KMS-11 (cell line): ENCODE results near the gene CDH2.

Experiments
- H2AFZ ChIP-seq: fragments of 200-600 bp; sonication (generic); 2 replicates; pipeline ENCODE4 v1.6.1; 2016; ENCODE audit warnings: antibody characterized with exemption, mixed run types, low read depth
- H3K27ac ChIP-seq: fragments of 200-600 bp; sonication (generic); 2 replicates; pipeline ENCODE4 v1.6.1; 2016; ENCODE audit warnings: mild to moderate bottlenecking, mixed run types
- H3K27me3 ChIP-seq: fragments of 200-600 bp; sonication (generic); 2 replicates; pipeline ENCODE4 v1.6.1; 2017; ENCODE audit warnings: mild to moderate bottlenecking, low read depth, mixed run types, moderate library complexity; ENCODE audit not compliant: insufficient read depth
- H3K36me3 ChIP-seq: fragments of 200-600 bp; sonication (generic); 2 replicates; pipeline ENCODE4 v1.6.1; 2017; ENCODE audit warnings: mild to moderate bottlenecking, mixed run types; ENCODE audit not compliant: insufficient read depth
- H3K4me1 ChIP-seq: fragments of 200-600 bp; sonication (generic); 2 replicates; pipeline ENCODE4 v1.6.1; 2016; ENCODE audit warnings: mild to moderate bottlenecking, low read depth, mixed run types; ENCODE audit not compliant: poor library complexity, severe bottlenecking
- H3K4me2 ChIP-seq: fragments of 200-600 bp; sonication (generic); 2 replicates; pipeline ENCODE4 v1.7.0; 2016; ENCODE audit warnings: mild to moderate bottlenecking, mixed run types
- H3K4me3 ChIP-seq: fragments of 200-600 bp; sonication (generic); IDR thresholded peaks from 2 replicates; pipeline ENCODE4 v1.6.1; 2017; ENCODE audit warnings: low read depth, low read length, mixed read lengths; ENCODE audit not compliant: insufficient read depth
- H3K79me2 ChIP-seq: fragments of 200-600 bp; sonication (generic); 2 replicates; pipeline ENCODE4 v1.6.1; 2016; ENCODE audit warnings: low read depth, mixed run types; ENCODE audit not compliant: insufficient read depth
- H3K9ac ChIP-seq: fragments of 200-600 bp; sonication (generic); 2 replicates; pipeline ENCODE4 v1.6.1; 2016; ENCODE audit warnings: mild to moderate bottlenecking, mixed run types
- H4K20me1 ChIP-seq: fragments of 200-600 bp; sonication (generic); 2 replicates; pipeline ENCODE4 v1.6.1; 2016; ENCODE audit warnings: mild to moderate bottlenecking, mixed run types; ENCODE audit not compliant: insufficient read depth
- TF ChIP-seq, protein P1 (sequence below): fragments of 200-600 bp; sonication (generic); conservative IDR thresholded peaks from 2 replicates; pipeline ENCODE4 v1.6.1; 2017; ENCODE audit warnings: low read depth, mild to moderate bottlenecking, antibody characterized with exemption, low read length, moderate library complexity, mixed read lengths

Gene CDH2

DNA sequence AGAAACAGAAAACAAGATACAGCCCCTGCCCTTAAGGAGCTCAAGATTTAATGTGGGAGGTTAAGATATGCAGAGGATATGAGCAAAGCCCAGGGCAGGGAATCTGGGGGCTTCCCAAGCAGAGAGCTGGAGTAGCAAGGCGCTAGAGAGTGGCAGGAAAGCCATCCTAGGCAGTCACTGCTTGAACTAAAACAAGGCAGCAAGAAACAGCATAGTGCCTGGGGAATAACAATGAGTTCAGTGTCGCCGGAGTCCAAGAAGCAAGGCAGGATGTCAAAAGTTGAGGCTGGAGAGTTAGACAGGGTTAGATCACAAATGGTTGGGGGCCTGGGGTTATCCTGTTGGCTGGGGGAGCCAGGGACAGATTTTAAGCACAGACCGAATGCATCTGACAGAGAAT, 24.6 kb downstream of the CDH2 start:
- Histone ChIP-seq H4K20me1 (no peaks in the 10 kb centered on the region), H3K4me2 (no peak overlapping the region), H3K4me1 (no peaks in the 10 kb centered on the region), H3K4me3 (no peak overlapping the region), H3K79me2 (no peaks in the 10 kb centered on the region), H3K27me3 (no peaks in the 10 kb centered on the region), H2AFZ (no peak overlapping the region), H3K36me3 (no peaks in the 10 kb centered on the region), H3K9ac (no peak overlapping the region), H3K27ac (no peak overlapping the region)
- TF ChIP-seq, protein P1, sequence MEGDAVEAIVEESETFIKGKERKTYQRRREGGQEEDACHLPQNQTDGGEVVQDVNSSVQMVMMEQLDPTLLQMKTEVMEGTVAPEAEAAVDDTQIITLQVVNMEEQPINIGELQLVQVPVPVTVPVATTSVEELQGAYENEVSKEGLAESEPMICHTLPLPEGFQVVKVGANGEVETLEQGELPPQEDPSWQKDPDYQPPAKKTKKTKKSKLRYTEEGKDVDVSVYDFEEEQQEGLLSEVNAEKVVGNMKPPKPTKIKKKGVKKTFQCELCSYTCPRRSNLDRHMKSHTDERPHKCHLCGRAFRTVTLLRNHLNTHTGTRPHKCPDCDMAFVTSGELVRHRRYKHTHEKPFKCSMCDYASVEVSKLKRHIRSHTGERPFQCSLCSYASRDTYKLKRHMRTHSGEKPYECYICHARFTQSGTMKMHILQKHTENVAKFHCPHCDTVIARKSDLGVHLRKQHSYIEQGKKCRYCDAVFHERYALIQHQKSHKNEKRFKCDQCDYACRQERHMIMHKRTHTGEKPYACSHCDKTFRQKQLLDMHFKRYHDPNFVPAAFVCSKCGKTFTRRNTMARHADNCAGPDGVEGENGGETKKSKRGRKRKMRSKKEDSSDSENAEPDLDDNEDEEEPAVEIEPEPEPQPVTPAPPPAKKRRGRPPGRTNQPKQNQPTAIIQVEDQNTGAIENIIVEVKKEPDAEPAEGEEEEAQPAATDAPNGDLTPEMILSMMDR = no peak

DNA sequence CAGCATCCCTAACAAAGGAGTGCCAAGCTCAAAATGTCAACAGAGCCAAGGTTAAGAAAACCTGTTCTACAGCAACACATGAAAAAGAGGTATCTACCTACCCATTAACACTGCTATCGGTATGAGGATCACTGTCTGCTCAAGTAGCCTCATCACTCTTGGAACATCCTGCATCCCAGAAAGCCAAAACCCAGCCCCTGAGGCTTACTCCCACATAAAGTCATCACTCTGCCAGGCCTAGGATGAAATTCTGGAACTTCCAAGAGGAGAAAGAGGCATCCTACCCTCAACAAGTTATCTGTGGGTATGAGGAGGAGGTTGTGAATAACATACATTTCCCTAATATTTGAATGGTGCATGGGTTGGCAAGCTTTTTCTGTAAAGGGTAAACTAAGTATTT, 25.5 kb downstream of the CDH2 start:
- H3K27ac ChIP-seq = no peak overlapping the region
- H2AFZ ChIP-seq = no peak overlapping the region
- H3K4me3 ChIP-seq = no peak overlapping the region
- no peaks in the 10 kb centered on the region for H3K36me3 ChIP-seq
- no peaks in the 10 kb centered on the region for H3K27me3 ChIP-seq
- no peaks in the 10 kb centered on the region for H3K79me2 ChIP-seq
- no peaks in the 10 kb centered on the region for H3K4me1 ChIP-seq
- H3K4me2 ChIP-seq = no peak overlapping the region
- no peaks in the 10 kb centered on the region for H4K20me1 ChIP-seq
- H3K9ac ChIP-seq = no peak overlapping the region
- TF ChIP-seq, protein P1 = no peak

DNA sequence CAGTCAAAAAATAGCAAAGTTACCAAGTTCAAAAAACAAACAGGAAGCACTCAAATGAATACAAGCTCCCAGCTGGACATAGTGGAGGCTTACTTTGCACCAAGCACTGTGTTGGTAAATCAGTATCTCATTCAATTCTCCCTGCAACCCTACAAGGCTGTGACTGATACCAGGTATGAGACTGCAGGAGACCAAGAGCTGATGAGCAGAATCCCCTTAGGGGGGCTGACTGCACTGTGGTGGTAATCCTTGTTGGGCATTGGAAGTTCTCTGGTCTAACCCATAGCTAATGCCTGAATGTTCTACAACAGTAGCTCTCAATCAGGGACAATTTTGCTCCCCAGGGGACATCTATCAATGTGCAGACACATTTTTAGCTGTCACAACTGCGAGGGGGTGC, 26.0 kb downstream of the CDH2 start:
- H4K20me1 ChIP-seq = no peaks in the 10 kb centered on the region

DNA sequence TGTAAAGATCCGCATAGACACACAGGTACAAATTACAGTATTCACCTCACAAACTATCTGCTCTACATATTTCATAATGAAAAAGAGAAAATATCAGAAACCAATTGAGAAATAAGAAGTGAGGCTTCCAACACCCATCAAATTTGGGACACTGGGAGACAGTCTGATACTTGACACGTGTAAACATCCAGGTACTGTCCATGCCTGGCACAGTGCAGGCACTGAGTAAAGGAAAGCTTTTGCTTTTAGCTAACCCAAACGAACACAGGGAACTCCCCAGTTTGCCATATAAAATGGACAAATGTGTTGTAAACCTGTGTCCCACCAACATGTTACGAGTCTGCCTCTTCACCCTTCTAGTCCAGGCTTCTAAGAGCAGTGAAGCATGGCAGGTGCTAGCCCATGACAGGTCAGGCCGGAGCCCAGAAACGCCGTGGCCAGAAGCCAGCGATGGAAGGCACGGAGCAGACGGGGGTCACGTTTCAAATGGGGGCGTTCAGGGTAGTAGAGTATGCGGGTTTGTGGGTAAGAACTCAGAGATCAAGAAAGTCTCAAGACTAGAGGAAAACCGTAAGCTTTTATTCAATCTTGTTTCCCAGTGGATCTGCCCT, 27.0 kb downstream of the CDH2 start:
- Histone ChIP-seq H4K20me1 (no peaks in the 10 kb centered on the region), H3K36me3 (no peaks in the 10 kb centered on the region), H3K4me3 (no peak overlapping the region), H3K79me2 (no peaks in the 10 kb centered on the region), H2AFZ (no peak overlapping the region), H3K4me2 (no peak overlapping the region), H3K27ac (no peak overlapping the region), H3K9ac (no peak overlapping the region), H3K27me3 (no peaks in the 10 kb centered on the region), H3K4me1 (no peaks in the 10 kb centered on the region)
- TF ChIP-seq, protein P1 = no peak

More for the DNA sequence above, 26.0 kb downstream of the CDH2 start:
- H3K4me1 ChIP-seq = no peaks in the 10 kb centered on the region
- no peaks in the 10 kb centered on the region for H3K36me3 ChIP-seq
- no peaks in the 10 kb centered on the region for H3K79me2 ChIP-seq
- H3K27ac ChIP-seq = no peak overlapping the region
- TF ChIP-seq, protein P1 = no peak
- H3K27me3 ChIP-seq = no peaks in the 10 kb centered on the region
- H3K9ac ChIP-seq = no peak overlapping the region
- no peak overlapping the region for H3K4me3 ChIP-seq
- no peak overlapping the region for H3K4me2 ChIP-seq
- H2AFZ ChIP-seq = no peak overlapping the region
